Fibroblast of peridontal ligament (primary cell): ENCODE results near the gene SFTA2.
"Not testable (repeated sequence)": the region's sequence is repeated elsewhere in the genome, so short reads cannot be mapped to it uniquely, and the experiment has no call there.

Source experiments
- DNase-seq: peaks from one replicate; pipeline ENCODE4 v3.0.0-alpha.2; 2010; ENCODE audit errors: extremely low read depth

SFTA2 gene

GRCh38 chr6:30912746-30913520 lies 19.0 kb downstream of the SFTA2 start:
- no peak for DNase-seq

GRCh38 chr6:30910473-30910872 lies 21.5 kb downstream of the SFTA2 start:
- not testable (repeated sequence) for DNase-seq

- no peak for DNase-seq
Observed at GRCh38 chr6:30908700-30909099, 23.3 kb downstream of the SFTA2 start.

- DNase-seq: peak; percentile 99
Observed at GRCh38 chr6:30907758-30908591, 24.0 kb downstream of the SFTA2 start, which contains the start of gene GTF2H4. TSS of gene GTF2H4 (plus strand) at chr6:30908207.

GRCh38 chr6:30907290-30907757 lies 24.6 kb downstream of the SFTA2 start:
- DNase-seq: not testable (repeated sequence)

- DNase-seq: no peak
Observed at GRCh38 chr6:30903236-30903635, 28.7 kb downstream of the SFTA2 start.

- DNase-seq: no peak
Observed at GRCh38 chr6:30902709-30903108, 29.3 kb downstream of the SFTA2 start.

GRCh38 chr6:30902196-30902595 lies 29.8 kb downstream of the SFTA2 start:
- not testable (repeated sequence) for DNase-seq

GRCh38 chr6:30901436-30901835 lies 30.5 kb downstream of the SFTA2 start:
- DNase-seq: no peak

GRCh38 chr6:30900863-30901417 lies 31.0 kb downstream of the SFTA2 start:
- DNase-seq: no peak

GRCh38 chr6:30898750-30899360 lies 33.1 kb downstream of the SFTA2 start:
- DNase-seq: no peak

GRCh38 chr6:30897882-30898281 lies 34.1 kb downstream of the SFTA2 start:
- DNase-seq: no peak

- DNase-seq: no peak
Observed at GRCh38 chr6:30896541-30896940, 35.4 kb downstream of the SFTA2 start.

GRCh38 chr6:30895343-30895742 lies 36.6 kb downstream of the SFTA2 start:
- DNase-seq: no peak

- no peak for DNase-seq
Observed at GRCh38 chr6:30894935-30895334, 37.0 kb downstream of the SFTA2 start.

- DNase-seq: no peak
Observed at GRCh38 chr6:30894381-30894780, 37.6 kb downstream of the SFTA2 start.

GRCh38 chr6:30893666-30894065 lies 38.3 kb downstream of the SFTA2 start:
- DNase-seq: no peak

- DNase-seq: no peak
Observed at GRCh38 chr6:30893001-30893591, 38.9 kb downstream of the SFTA2 start.

GRCh38 chr6:30891816-30892538 lies 40.0 kb downstream of the SFTA2 start:
- no peak for DNase-seq

- DNase-seq: no peak
Observed at GRCh38 chr6:30891450-30891723, 40.6 kb downstream of the SFTA2 start.
